Measurements from ENCODE around the gene TESK1.
"Not testable (repeated sequence)": the region's sequence is repeated elsewhere in the genome, so short reads cannot be mapped to it uniquely, and the experiment has no call there.

Gene TESK1

GRCh38 chr9:35575478-35575877 is 29.6 kb upstream of the TESK1 start:
- DNase-seq, result no peak
- Histone ChIP-seq H3K36me3 (no peaks in the 10 kb centered on the region), H3K4me3 (ENCODE audit: low read depth, low read length) (no peak overlapping the region), H3K4me1 (no peaks in the 10 kb centered on the region), H3K27me3 (no peaks in the 10 kb centered on the region), H3K9me3 (no peaks in the 10 kb centered on the region)
- no peak for TF ChIP-seq CTCF (IDR thresholded peaks at IDR 0.05; ENCODE audit: low read depth, low read length)

GRCh38 chr9:35577486-35577885 is 27.6 kb upstream of the TESK1 start:
- Histone ChIP-seq H3K4me3 (ENCODE audit: low read depth, low read length) (no peak overlapping the region), H3K9me3 (no peaks in the 10 kb centered on the region), H3K36me3 (no peaks in the 10 kb centered on the region), H3K4me1 (no peaks in the 10 kb centered on the region), H3K27me3 (no peaks in the 10 kb centered on the region)
- TF ChIP-seq CTCF (IDR thresholded peaks at IDR 0.05; ENCODE audit: low read depth, low read length), result no peak
- no peak for DNase-seq

GRCh38 chr9:35579130-35579529 is 25.9 kb upstream of the TESK1 start:
- DNase-seq, result no peak
- Histone ChIP-seq H3K27me3 (no peaks in the 10 kb centered on the region), H3K4me3 (ENCODE audit: low read depth, low read length) (no peak overlapping the region), H3K4me1 (no peaks in the 10 kb centered on the region), H3K9me3 (no peaks in the 10 kb centered on the region), H3K36me3 (no peaks in the 10 kb centered on the region)
- no peak for TF ChIP-seq CTCF (IDR thresholded peaks at IDR 0.05; ENCODE audit: low read depth, low read length)

- not testable (repeated sequence) for H3K4me1 ChIP-seq; DNase-seq; H3K9me3 ChIP-seq; H3K27me3 ChIP-seq; H3K4me3 ChIP-seq (ENCODE audit: low read depth, low read length); H3K36me3 ChIP-seq
Observed at GRCh38 chr9:35579659-35580227, 25.3 kb upstream of the TESK1 start.

GRCh38 chr9:35583521-35583920 is 21.5 kb upstream of the TESK1 start:
- H3K27me3 ChIP-seq; H3K36me3 ChIP-seq; H3K4me1 ChIP-seq; H3K4me3 ChIP-seq (ENCODE audit: low read depth, low read length); H3K9me3 ChIP-seq; DNase-seq: not testable (repeated sequence)

GRCh38 chr9:35584681-35585080 is 20.4 kb upstream of the TESK1 start:
- H3K4me3 ChIP-seq (ENCODE audit: low read depth, low read length); H3K4me1 ChIP-seq; H3K36me3 ChIP-seq; DNase-seq; H3K27me3 ChIP-seq; H3K9me3 ChIP-seq: not testable (repeated sequence)

GRCh38 chr9:35588506-35588905 is 16.6 kb upstream of the TESK1 start:
- not testable (repeated sequence) for H3K4me1 ChIP-seq; H3K9me3 ChIP-seq; H3K27me3 ChIP-seq; DNase-seq; H3K36me3 ChIP-seq; H3K4me3 ChIP-seq (ENCODE audit: low read depth, low read length)

GRCh38 chr9:35593581-35593980 is 11.5 kb upstream of the TESK1 start:
- Histone ChIP-seq H3K4me1 (no peaks in the 10 kb centered on the region), H3K9me3 (no peaks in the 10 kb centered on the region), H3K4me3 (ENCODE audit: low read depth, low read length) (no peak overlapping the region), H3K27me3 (no peaks in the 10 kb centered on the region), H3K36me3 (no peaks in the 10 kb centered on the region)
- no peak for DNase-seq
- TF ChIP-seq CTCF (IDR thresholded peaks at IDR 0.05; ENCODE audit: low read depth, low read length), result no peak

Data from BE2C (cell line).